GM19467 (cell line): ENCODE results near the gene FAM193A.
"Not testable (repeated sequence)": the region's sequence is repeated elsewhere in the genome, so short reads cannot be mapped to it uniquely, and the experiment has no call there.

Experiments used
- ATAC-seq: cut with Tn5 transposase; IDR thresholded peaks from one replicate; pipeline ENCODE4 v1.9.1; 2021; ENCODE audit warnings: mild to moderate bottlenecking, moderate library complexity; ENCODE audit not compliant: unreplicated experiment

Gene FAM193A

GRCh38 chr4:2744576-2745270, 208.3 kb downstream of the FAM193A start:
- ATAC-seq = no peak

- ATAC-seq = no peak
Observed at GRCh38 chr4:2745516-2745915, 209.1 kb downstream of the FAM193A start.

GRCh38 chr4:2745981-2746806, 209.7 kb downstream of the FAM193A start:
- peak; percentile 82 for ATAC-seq

GRCh38 chr4:2746891-2747695, 210.6 kb downstream of the FAM193A start:
- no peak for ATAC-seq

GRCh38 chr4:2750719-2751605, 214.5 kb downstream of the FAM193A start:
- ATAC-seq = no peak

- ATAC-seq = no peak
Observed at GRCh38 chr4:2753436-2753835, 217.0 kb downstream of the FAM193A start.

- ATAC-seq = no peak
Observed at GRCh38 chr4:2754848-2755819, 218.7 kb downstream of the FAM193A start.

- peak; percentile 62 for ATAC-seq
Observed at GRCh38 chr4:2755821-2756690, 219.6 kb downstream of the FAM193A start, which contains the start of gene TNIP2. Gene TNIP2, minus strand, starts transcription at chr4:2756336. Its CDS starts 47 bp downstream, at chr4:2756289.

GRCh38 chr4:2756691-2757350, 220.4 kb downstream of the FAM193A start:
- no peak for ATAC-seq

GRCh38 chr4:2757426-2757825, 221.0 kb downstream of the FAM193A start:
- ATAC-seq = no peak

- ATAC-seq = no peak
Observed at GRCh38 chr4:2761035-2761923, 224.8 kb downstream of the FAM193A start.

- ATAC-seq = no peak
Observed at GRCh38 chr4:2762048-2762447, 225.6 kb downstream of the FAM193A start.

- not testable (repeated sequence) for ATAC-seq
Observed at GRCh38 chr4:2762486-2763370, 226.3 kb downstream of the FAM193A start.

- no peak for ATAC-seq
Observed at GRCh38 chr4:2763511-2763967, 227.1 kb downstream of the FAM193A start.

GRCh38 chr4:2765832-2766526, 229.5 kb downstream of the FAM193A start:
- ATAC-seq = no peak
